Measurements from ENCODE around the gene BORCS5. TPM values are rescaled to one million over a fixed set of nuclear protein-coding genes. Genes with fewer than 3 reads are reported as not detected.
"Not testable (repeated sequence)": the region's sequence is repeated elsewhere in the genome, so short reads cannot be mapped to it uniquely, and the experiment has no call there.

The BORCS5 gene
- polyA plus RNA-seq (2013, experiment 1 of 4), result 9.8 TPM
- 11.0 TPM for polyA plus RNA-seq (2013, experiment 2 of 4)
- polyA plus RNA-seq (2013, experiment 3 of 4), result 8.8 TPM
- 10.7 TPM for polyA plus RNA-seq (2013, experiment 4 of 4)

GRCh38 chr12:12356896-12357718, at the start of gene BORCS5:
Gene BORCS5, plus strand, starts transcription at chr12:12357078. Its CDS starts 374 bp downstream, at chr12:12357452.
- H3K9me3 ChIP-seq (ENCODE audit: control insufficient read depth, low read length), result no peaks in the 10 kb centered on the region
- H3K36me3 ChIP-seq (ENCODE audit: control insufficient read depth, insufficient read depth, low read length), result no peaks in the 10 kb centered on the region
- no peaks in the 10 kb centered on the region for H3K27me3 ChIP-seq (ENCODE audit: control insufficient read depth, insufficient read depth, low read length, poor library complexity, severe bottlenecking)
- peaks cover 6% of the 10 kb centered on the region for H3K4me1 ChIP-seq (ENCODE audit: control insufficient read depth, insufficient read depth, low read length)
- peak within 1 kb of the TSS; percentile 64 for H3K27ac ChIP-seq (ENCODE audit: insufficient read depth, low read depth, low read length, poor library complexity, severe bottlenecking)
- peak within 1 kb of the TSS; percentile 72 for H3K4me3 ChIP-seq (ENCODE audit: insufficient read depth, low read depth, low read length)
- WGBS, 2 experiments, result 0 to 1% methylated on average over 72 of the region's 72 CpGs

- 82 to 84% methylated on average over 10 of the region's 10 CpGs for WGBS, 2 experiments
- not testable (repeated sequence) for H3K4me1 ChIP-seq (ENCODE audit: control insufficient read depth, insufficient read depth, low read length); H3K27ac ChIP-seq (ENCODE audit: insufficient read depth, low read depth, low read length, poor library complexity, severe bottlenecking)
Measured at GRCh38 chr12:12310695-12311094, 46.2 kb upstream of the BORCS5 start.

GRCh38 chr12:12315838-12316237, 41.0 kb upstream of the BORCS5 start:
- no peak overlapping the region for H3K27ac ChIP-seq (ENCODE audit: insufficient read depth, low read depth, low read length, poor library complexity, severe bottlenecking)
- no peak overlapping the region for H3K4me3 ChIP-seq (ENCODE audit: insufficient read depth, low read depth, low read length)
- no peaks in the 10 kb centered on the region for H3K27me3 ChIP-seq (ENCODE audit: control insufficient read depth, insufficient read depth, low read length, poor library complexity, severe bottlenecking)
- peaks cover 10% of the 10 kb centered on the region for H3K4me1 ChIP-seq (ENCODE audit: control insufficient read depth, insufficient read depth, low read length)
- no peaks in the 10 kb centered on the region for H3K36me3 ChIP-seq (ENCODE audit: control insufficient read depth, insufficient read depth, low read length)
- no peaks in the 10 kb centered on the region for H3K9me3 ChIP-seq (ENCODE audit: control insufficient read depth, low read length)

More at GRCh38 chr12:12310695-12311094, 46.2 kb upstream of the BORCS5 start:
- not testable (repeated sequence) for H3K27me3 ChIP-seq (ENCODE audit: control insufficient read depth, insufficient read depth, low read length, poor library complexity, severe bottlenecking); H3K4me3 ChIP-seq (ENCODE audit: insufficient read depth, low read depth, low read length); H3K9me3 ChIP-seq (ENCODE audit: control insufficient read depth, low read length); H3K36me3 ChIP-seq (ENCODE audit: control insufficient read depth, insufficient read depth, low read length)

GRCh38 chr12:12319451-12320183, 37.3 kb upstream of the BORCS5 start:
- no peak overlapping the region for H3K4me3 ChIP-seq (ENCODE audit: insufficient read depth, low read depth, low read length)

GRCh38 chr12:12323118-12323517, 33.8 kb upstream of the BORCS5 start:
- Histone ChIP-seq H3K27ac (ENCODE audit: insufficient read depth, low read depth, low read length, poor library complexity, severe bottlenecking) (no peak overlapping the region), H3K4me1 (ENCODE audit: control insufficient read depth, insufficient read depth, low read length) (peaks cover 10% of the 10 kb centered on the region), H3K36me3 (ENCODE audit: control insufficient read depth, insufficient read depth, low read length) (no peaks in the 10 kb centered on the region), H3K4me3 (ENCODE audit: insufficient read depth, low read depth, low read length) (no peak overlapping the region), H3K27me3 (ENCODE audit: control insufficient read depth, insufficient read depth, low read length, poor library complexity, severe bottlenecking) (no peaks in the 10 kb centered on the region), H3K9me3 (ENCODE audit: control insufficient read depth, low read length) (no peaks in the 10 kb centered on the region)
- 78 to 86% methylated on average over 3 of the region's 4 CpGs for WGBS, 2 experiments

More at GRCh38 chr12:12319451-12320183, 37.3 kb upstream of the BORCS5 start:
- Histone ChIP-seq H3K9me3 (ENCODE audit: control insufficient read depth, low read length) (no peaks in the 10 kb centered on the region), H3K4me1 (ENCODE audit: control insufficient read depth, insufficient read depth, low read length) (peaks cover 10% of the 10 kb centered on the region), H3K27me3 (ENCODE audit: control insufficient read depth, insufficient read depth, low read length, poor library complexity, severe bottlenecking) (no peaks in the 10 kb centered on the region), H3K27ac (ENCODE audit: insufficient read depth, low read depth, low read length, poor library complexity, severe bottlenecking) (peak overlapping the region; percentile 5), H3K36me3 (ENCODE audit: control insufficient read depth, insufficient read depth, low read length) (no peaks in the 10 kb centered on the region)
- WGBS, 2 experiments, result 56 to 69% methylated on average over 6 to 9 of the region's 9 CpGs

GRCh38 chr12:12323591-12323990, 33.3 kb upstream of the BORCS5 start:
- Histone ChIP-seq H3K4me3 (ENCODE audit: insufficient read depth, low read depth, low read length) (no peak overlapping the region), H3K4me1 (ENCODE audit: control insufficient read depth, insufficient read depth, low read length) (peaks cover 10% of the 10 kb centered on the region), H3K27ac (ENCODE audit: insufficient read depth, low read depth, low read length, poor library complexity, severe bottlenecking) (no peak overlapping the region), H3K36me3 (ENCODE audit: control insufficient read depth, insufficient read depth, low read length) (no peaks in the 10 kb centered on the region), H3K27me3 (ENCODE audit: control insufficient read depth, insufficient read depth, low read length, poor library complexity, severe bottlenecking) (no peaks in the 10 kb centered on the region), H3K9me3 (ENCODE audit: control insufficient read depth, low read length) (no peaks in the 10 kb centered on the region)
- WGBS, 2 experiments, result 93 to 95% methylated on average over 9 of the region's 9 CpGs

- no peaks in the 10 kb centered on the region for H3K27me3 ChIP-seq (ENCODE audit: control insufficient read depth, insufficient read depth, low read length, poor library complexity, severe bottlenecking)
- 92 to 93% methylated on average over 3 of the region's 3 CpGs for WGBS, 2 experiments
Measured at GRCh38 chr12:12326262-12326661, 30.6 kb upstream of the BORCS5 start.

GRCh38 chr12:12327802-12328201, 29.1 kb upstream of the BORCS5 start:
- Histone ChIP-seq H3K27me3 (ENCODE audit: control insufficient read depth, insufficient read depth, low read length, poor library complexity, severe bottlenecking) (no peaks in the 10 kb centered on the region), H3K27ac (ENCODE audit: insufficient read depth, low read depth, low read length, poor library complexity, severe bottlenecking) (no peak overlapping the region), H3K4me3 (ENCODE audit: insufficient read depth, low read depth, low read length) (no peak overlapping the region), H3K9me3 (ENCODE audit: control insufficient read depth, low read length) (no peaks in the 10 kb centered on the region), H3K4me1 (ENCODE audit: control insufficient read depth, insufficient read depth, low read length) (peaks cover 8% of the 10 kb centered on the region), H3K36me3 (ENCODE audit: control insufficient read depth, insufficient read depth, low read length) (no peaks in the 10 kb centered on the region)
- 0% methylated on average over 1 of the region's 1 CpG for WGBS, 2 experiments

More at GRCh38 chr12:12326262-12326661, 30.6 kb upstream of the BORCS5 start:
- Histone ChIP-seq H3K9me3 (ENCODE audit: control insufficient read depth, low read length) (no peaks in the 10 kb centered on the region), H3K4me3 (ENCODE audit: insufficient read depth, low read depth, low read length) (no peak overlapping the region), H3K27ac (ENCODE audit: insufficient read depth, low read depth, low read length, poor library complexity, severe bottlenecking) (no peak overlapping the region), H3K36me3 (ENCODE audit: control insufficient read depth, insufficient read depth, low read length) (no peaks in the 10 kb centered on the region), H3K4me1 (ENCODE audit: control insufficient read depth, insufficient read depth, low read length) (no peaks in the 10 kb centered on the region)

- no peak overlapping the region for H3K27ac ChIP-seq (ENCODE audit: insufficient read depth, low read depth, low read length, poor library complexity, severe bottlenecking)
- 60 to 62% methylated on average over 7 of the region's 7 CpGs for WGBS, 2 experiments
Measured at GRCh38 chr12:12331244-12331771, 25.6 kb upstream of the BORCS5 start.

GRCh38 chr12:12331896-12332295, 25.0 kb upstream of the BORCS5 start:
- no peaks in the 10 kb centered on the region for H3K9me3 ChIP-seq (ENCODE audit: control insufficient read depth, low read length)
- 77 to 93% methylated on average over 1 of the region's 1 CpG for WGBS, 2 experiments
- no peak overlapping the region for H3K4me3 ChIP-seq (ENCODE audit: insufficient read depth, low read depth, low read length)
- no peak overlapping the region for H3K27ac ChIP-seq (ENCODE audit: insufficient read depth, low read depth, low read length, poor library complexity, severe bottlenecking)
- no peaks in the 10 kb centered on the region for H3K36me3 ChIP-seq (ENCODE audit: control insufficient read depth, insufficient read depth, low read length)
- H3K4me1 ChIP-seq (ENCODE audit: control insufficient read depth, insufficient read depth, low read length), result peaks cover 8% of the 10 kb centered on the region
- no peaks in the 10 kb centered on the region for H3K27me3 ChIP-seq (ENCODE audit: control insufficient read depth, insufficient read depth, low read length, poor library complexity, severe bottlenecking)

More at GRCh38 chr12:12331244-12331771, 25.6 kb upstream of the BORCS5 start:
- peaks cover 8% of the 10 kb centered on the region for H3K4me1 ChIP-seq (ENCODE audit: control insufficient read depth, insufficient read depth, low read length)
- H3K9me3 ChIP-seq (ENCODE audit: control insufficient read depth, low read length), result no peaks in the 10 kb centered on the region
- no peak overlapping the region for H3K4me3 ChIP-seq (ENCODE audit: insufficient read depth, low read depth, low read length)
- H3K27me3 ChIP-seq (ENCODE audit: control insufficient read depth, insufficient read depth, low read length, poor library complexity, severe bottlenecking), result no peaks in the 10 kb centered on the region
- H3K36me3 ChIP-seq (ENCODE audit: control insufficient read depth, insufficient read depth, low read length), result no peaks in the 10 kb centered on the region
